ENCODE results near the gene NYAP1. TPM values are rescaled to one million over a fixed set of nuclear protein-coding genes. Genes with fewer than 3 reads are reported as not detected.
"Not testable (repeated sequence)": the region's sequence is repeated elsewhere in the genome, so short reads cannot be mapped to it uniquely, and the experiment has no call there.

Gene NYAP1
- total RNA-seq, 6 donors from 2014 or later = 0.15 to 1.4 (median 0.89) TPM; not detected in 1

DNA sequence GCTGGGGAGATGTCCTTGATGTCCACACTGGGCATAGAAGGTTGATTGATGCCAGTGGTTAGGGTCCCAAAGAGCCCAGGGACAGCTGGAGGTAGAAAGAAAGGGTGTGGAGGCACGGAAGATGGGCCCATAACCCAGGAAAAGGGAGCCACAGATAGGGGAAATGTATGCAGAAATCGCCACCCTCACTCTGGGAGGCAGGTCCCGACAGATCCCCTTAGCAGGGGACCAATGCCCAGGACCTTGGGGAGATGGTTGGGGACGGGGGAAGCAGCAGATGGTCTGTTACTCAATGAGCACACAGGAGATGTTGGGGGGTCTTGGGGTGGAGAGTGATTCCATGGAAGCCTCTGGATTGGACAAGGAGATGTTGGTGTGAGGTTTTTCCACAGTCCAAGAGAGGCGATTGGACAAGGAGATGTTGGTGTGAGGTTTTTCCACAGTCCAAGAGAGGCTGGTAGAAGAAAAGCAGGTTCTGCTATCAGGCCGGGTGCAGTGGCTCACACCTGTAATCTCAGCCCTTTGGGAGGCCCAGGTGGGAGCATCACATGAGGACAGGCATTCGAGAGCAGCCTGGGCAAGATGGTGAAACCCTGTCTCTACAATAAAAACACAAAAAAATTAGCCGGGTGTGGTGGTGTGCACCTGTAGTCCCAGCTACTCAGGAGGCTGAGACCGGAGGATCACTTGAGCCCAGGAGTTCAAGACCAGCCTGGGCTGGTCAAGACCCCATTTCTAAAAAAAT lies 40.5 kb upstream of the NYAP1 start:
- 91 to 93% methylated on average over 9 of the region's 9 CpGs for whole genome bisulfite sequencing, 2 donors
- Histone ChIP-seq H3K27me3 (no peaks in the 10 kb centered on the region), H3K27ac (peak overlapping the region; percentile 4 to 82 (median 68)), H3K9me3 (no peaks in the 10 kb centered on the region), H3K4me1 (peaks cover 8 to 22% (median 20%) of the 10 kb centered on the region in 4 donors), H3K36me3 (no peaks in the 10 kb centered on the region), H3K4me3 (no peak overlapping the region)
- ATAC-seq (ENCODE audit: low FRiP score in 2 of 2) (no peak), DNase-seq (no peak)
- TF ChIP-seq EP300 (IDR thresholded peaks at IDR 0.05) (no peak), POLR2AphosphoS5 (IDR thresholded peaks at IDR 0.05) (no peak), POLR2A (IDR thresholded peaks at IDR 0.05) (no peak)
- TF ChIP-seq, protein P1, sequence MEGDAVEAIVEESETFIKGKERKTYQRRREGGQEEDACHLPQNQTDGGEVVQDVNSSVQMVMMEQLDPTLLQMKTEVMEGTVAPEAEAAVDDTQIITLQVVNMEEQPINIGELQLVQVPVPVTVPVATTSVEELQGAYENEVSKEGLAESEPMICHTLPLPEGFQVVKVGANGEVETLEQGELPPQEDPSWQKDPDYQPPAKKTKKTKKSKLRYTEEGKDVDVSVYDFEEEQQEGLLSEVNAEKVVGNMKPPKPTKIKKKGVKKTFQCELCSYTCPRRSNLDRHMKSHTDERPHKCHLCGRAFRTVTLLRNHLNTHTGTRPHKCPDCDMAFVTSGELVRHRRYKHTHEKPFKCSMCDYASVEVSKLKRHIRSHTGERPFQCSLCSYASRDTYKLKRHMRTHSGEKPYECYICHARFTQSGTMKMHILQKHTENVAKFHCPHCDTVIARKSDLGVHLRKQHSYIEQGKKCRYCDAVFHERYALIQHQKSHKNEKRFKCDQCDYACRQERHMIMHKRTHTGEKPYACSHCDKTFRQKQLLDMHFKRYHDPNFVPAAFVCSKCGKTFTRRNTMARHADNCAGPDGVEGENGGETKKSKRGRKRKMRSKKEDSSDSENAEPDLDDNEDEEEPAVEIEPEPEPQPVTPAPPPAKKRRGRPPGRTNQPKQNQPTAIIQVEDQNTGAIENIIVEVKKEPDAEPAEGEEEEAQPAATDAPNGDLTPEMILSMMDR (IDR thresholded peaks at IDR 0.05) = no peak

DNA sequence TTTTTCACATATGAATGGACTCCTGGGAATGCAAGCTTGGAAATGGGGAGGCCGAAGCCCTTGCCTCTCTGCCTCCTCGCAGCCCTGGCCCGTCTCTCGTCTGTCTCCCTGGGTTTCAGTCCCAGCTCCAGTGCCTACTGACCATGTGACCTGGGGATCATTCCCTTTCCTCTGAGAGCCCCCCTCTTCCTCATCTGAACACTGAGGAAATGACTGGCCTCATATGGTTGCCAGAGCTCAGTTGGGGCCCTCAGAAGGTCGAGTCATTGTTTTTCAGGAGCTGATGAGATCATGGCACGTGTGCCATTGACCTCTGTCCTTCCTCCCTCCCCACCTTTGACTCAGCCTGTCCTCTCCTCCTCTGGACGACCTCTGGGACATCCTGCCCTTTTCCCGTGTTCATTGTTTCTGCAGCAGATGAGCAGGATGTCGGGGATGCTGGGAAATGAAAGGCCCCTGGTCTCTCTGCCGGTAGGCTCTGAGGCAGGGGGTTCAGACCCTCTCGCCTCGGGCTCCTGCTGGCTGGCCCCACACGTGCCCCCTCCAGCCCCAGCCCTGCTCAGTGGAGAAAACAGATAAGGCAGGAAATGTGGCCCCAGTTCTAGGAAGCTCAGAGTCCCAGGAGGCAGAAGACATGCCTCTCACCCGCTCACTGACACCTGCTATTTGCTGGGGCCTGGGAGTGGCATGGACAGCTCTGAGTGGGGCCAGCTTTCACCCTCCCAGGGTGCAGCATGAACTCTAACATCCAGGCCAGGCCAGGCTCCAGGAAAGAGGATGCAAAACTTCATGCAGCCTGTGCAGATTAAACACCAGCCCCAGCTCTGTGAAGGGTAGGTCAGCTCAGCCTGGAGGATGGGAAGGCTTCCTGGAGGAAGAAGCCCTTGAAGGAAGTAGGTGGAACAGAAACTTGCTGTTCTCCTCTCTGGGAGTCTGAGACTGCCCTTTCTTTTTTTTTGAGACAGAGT lies 39.1 kb upstream of the NYAP1 start:
- H3K27me3 ChIP-seq = no peaks in the 10 kb centered on the region
- peaks cover 8 to 22% (median 20%) of the 10 kb centered on the region in 4 donors for H3K4me1 ChIP-seq
- H3K9me3 ChIP-seq = no peaks in the 10 kb centered on the region
- peak in 1 of 2 donors; percentile 57 for DNase-seq
- TF ChIP-seq POLR2A (IDR thresholded peaks at IDR 0.05) (peak in 1 of 4 donors; percentile 18), EP300 (IDR thresholded peaks at IDR 0.05) (peak in 3 of 4 donors; percentile 53 to 86 (median 58)), POLR2AphosphoS5 (IDR thresholded peaks at IDR 0.05) (peak; percentile 77 to 80)
- TF ChIP-seq, protein P1 (IDR thresholded peaks at IDR 0.05) = no peak
- ATAC-seq (ENCODE audit: low FRiP score in 2 of 2) = peak; percentile 52 to 75
- H3K36me3 ChIP-seq = no peaks in the 10 kb centered on the region
- H3K4me3 ChIP-seq = no peak overlapping the region
- WGBS, 2 donors = 35 to 36% methylated on average over 9 to 14 of the region's 14 CpGs
- H3K27ac ChIP-seq = peak overlapping the region; percentile 62 to 82 (median 71)

DNA sequence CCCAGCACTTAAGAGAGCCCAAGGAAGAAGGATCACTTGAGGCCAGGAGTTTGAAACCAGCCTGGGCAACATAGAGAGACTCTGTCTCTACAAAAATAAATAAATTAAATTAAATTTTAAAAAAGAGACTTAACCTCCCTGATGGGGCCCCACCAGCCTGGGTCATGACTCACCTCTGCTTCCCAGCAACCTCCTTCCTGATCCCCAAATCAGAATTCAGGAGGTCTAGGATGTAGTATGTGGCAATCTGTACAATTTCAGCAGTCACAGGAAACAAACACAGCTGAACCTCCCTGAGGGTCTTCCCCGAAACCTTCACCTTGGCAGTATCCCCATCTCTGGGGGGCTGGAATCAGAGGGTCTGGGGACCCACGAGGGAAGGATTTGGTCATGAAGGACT lies 37.7 kb upstream of the NYAP1 start:
- TF ChIP-seq POLR2AphosphoS5 (IDR thresholded peaks at IDR 0.05) (no peak), POLR2A (IDR thresholded peaks at IDR 0.05) (no peak), EP300 (IDR thresholded peaks at IDR 0.05) (no peak)
- TF ChIP-seq, protein P1 (IDR thresholded peaks at IDR 0.05) = no peak
- DNase-seq (no peak), ATAC-seq (ENCODE audit: low FRiP score in 2 of 2) (no peak)
- no peaks in the 10 kb centered on the region for H3K36me3 ChIP-seq
- no peaks in the 10 kb centered on the region for H3K9me3 ChIP-seq
- H3K27me3 ChIP-seq = no peaks in the 10 kb centered on the region
- peak overlapping the region in 2 of 4 donors; percentile 75 to 82 for H3K27ac ChIP-seq
- WGBS, 2 donors = 54 to 66% methylated on average over 2 of the region's 2 CpGs
- H3K4me3 ChIP-seq = no peak overlapping the region
- peaks cover 12 to 30% (median 25%) of the 10 kb centered on the region in 4 donors for H3K4me1 ChIP-seq

DNA sequence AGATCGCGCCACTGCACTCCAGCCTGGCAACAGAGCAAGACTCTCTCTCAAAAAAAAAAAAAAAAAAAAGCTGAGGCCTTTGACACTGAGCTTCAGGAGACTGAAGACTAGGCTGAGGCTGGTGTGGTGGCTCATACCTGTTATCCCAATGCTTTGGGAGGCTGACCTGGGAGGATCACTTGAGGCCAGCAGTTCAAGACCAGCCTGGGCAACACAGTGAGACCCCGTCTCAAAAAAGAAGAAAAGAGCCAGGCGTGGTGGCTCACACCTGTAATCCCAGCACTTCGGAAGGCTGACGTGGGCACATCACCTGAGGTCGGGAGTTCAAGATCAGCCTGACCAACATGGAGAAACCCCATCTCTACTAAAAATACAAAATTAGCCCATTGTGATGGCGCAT lies 36.4 kb upstream of the NYAP1 start:
- whole genome bisulfite sequencing, 2 donors = 95 to 98% methylated on average over 8 of the region's 8 CpGs
- not testable (repeated sequence) for H3K4me3 ChIP-seq; H3K9me3 ChIP-seq; H3K27ac ChIP-seq; ATAC-seq (ENCODE audit: low FRiP score in 2 of 2); H3K27me3 ChIP-seq; DNase-seq; H3K36me3 ChIP-seq
- peaks cover 12 to 30% (median 25%) of the 10 kb centered on the region in 4 donors for H3K4me1 ChIP-seq

DNA sequence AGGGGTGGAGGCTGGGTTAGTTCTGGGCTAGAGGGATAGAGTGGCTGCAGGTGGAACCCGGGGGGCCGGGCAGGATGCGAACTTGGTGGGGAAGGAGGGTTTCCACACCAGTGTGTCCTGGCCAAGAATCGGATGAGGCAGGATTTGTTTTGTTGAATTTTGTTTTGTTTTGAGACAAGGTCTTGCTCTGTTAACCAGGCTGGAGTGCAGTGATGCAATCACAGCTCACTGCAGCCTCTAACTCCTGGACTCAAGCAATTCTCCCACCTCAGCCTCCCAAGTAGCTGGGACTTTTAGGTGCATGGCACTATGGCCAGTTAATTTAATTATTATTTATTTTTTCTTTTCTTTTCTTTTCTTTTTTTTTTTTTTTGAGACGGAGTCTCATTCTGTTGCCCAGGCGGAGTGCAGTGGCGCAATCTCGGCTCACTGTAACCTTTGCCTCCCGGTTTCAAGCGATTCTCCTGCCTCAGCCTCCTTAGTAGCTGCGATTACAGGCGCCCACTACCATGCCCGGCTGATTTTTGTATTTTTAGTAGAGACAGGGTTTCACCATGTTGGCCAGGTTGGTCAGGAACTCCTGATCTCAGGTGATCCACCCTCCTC lies 34.4 kb upstream of the NYAP1 start:
- TF ChIP-seq EP300 (IDR thresholded peaks at IDR 0.05) = no peak
- TF ChIP-seq POLR2AphosphoS5 (IDR thresholded peaks at IDR 0.05) = no peak
- no peak for TF ChIP-seq POLR2A (IDR thresholded peaks at IDR 0.05)
- TF ChIP-seq, protein P1 (IDR thresholded peaks at IDR 0.05) = no peak
- no peak for ATAC-seq (ENCODE audit: low FRiP score in 2 of 2)
- Histone ChIP-seq H3K27me3 (no peaks in the 10 kb centered on the region), H3K4me3 (no peak overlapping the region), H3K9me3 (no peaks in the 10 kb centered on the region), H3K27ac (no peak overlapping the region), H3K4me1 (peaks cover 11 to 24% (median 17%) of the 10 kb centered on the region in 4 donors), H3K36me3 (no peaks in the 10 kb centered on the region)
- 86 to 87% methylated on average over 13 of the region's 13 CpGs for WGBS, 2 donors
- no peak for DNase-seq

All from upper lobe of left lung (tissue), 6 donors.